Measurements from ENCODE around the gene AHDC1. TPM values are rescaled to one million over a fixed set of nuclear protein-coding genes. Genes with fewer than 3 reads are reported as not detected.

The AHDC1 gene
- total and polyA plus RNA-seq, 10 of the 15 experiments (the other 5 are each of a cell fraction or from before 2014, with no cell fraction given), result 0.21 to 13.0 (median 1.4) TPM

DNA sequence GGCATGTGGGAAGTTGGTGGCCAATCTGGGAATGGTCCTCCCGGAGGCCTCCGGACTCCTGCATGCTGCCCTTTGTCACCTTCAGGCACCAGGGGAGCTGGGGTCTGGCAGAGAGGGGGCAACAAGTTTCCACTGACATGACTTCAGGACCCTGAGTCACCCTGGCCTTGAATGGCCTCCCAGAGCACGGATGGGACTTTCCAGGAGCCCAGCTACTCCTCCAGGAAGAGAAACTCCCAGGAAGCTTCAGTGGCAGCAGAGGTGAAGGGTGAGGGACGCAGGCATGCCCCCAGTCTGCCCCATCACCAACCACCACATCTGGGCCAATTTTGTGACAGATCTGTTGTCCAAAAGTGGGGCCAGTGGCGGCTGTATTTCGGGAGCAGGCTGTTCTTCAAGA is 58.1 kb downstream of the AHDC1 start (continued):
- no peak for TF ChIP-seq NR2C2 (IDR thresholded peaks at IDR 0.05; ENCODE audit: borderline replicate concordance, control insufficient read depth, insufficient read length, low read depth)
- TF ChIP-seq EED (IDR thresholded peaks at IDR 0.05; ENCODE audit: low read depth), result no peak
- TF ChIP-seq, protein P1, sequence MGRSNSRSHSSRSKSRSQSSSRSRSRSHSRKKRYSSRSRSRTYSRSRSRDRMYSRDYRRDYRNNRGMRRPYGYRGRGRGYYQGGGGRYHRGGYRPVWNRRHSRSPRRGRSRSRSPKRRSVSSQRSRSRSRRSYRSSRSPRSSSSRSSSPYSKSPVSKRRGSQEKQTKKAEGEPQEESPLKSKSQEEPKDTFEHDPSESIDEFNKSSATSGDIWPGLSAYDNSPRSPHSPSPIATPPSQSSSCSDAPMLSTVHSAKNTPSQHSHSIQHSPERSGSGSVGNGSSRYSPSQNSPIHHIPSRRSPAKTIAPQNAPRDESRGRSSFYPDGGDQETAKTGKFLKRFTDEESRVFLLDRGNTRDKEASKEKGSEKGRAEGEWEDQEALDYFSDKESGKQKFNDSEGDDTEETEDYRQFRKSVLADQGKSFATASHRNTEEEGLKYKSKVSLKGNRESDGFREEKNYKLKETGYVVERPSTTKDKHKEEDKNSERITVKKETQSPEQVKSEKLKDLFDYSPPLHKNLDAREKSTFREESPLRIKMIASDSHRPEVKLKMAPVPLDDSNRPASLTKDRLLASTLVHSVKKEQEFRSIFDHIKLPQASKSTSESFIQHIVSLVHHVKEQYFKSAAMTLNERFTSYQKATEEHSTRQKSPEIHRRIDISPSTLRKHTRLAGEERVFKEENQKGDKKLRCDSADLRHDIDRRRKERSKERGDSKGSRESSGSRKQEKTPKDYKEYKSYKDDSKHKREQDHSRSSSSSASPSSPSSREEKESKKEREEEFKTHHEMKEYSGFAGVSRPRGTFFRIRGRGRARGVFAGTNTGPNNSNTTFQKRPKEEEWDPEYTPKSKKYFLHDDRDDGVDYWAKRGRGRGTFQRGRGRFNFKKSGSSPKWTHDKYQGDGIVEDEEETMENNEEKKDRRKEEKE (IDR thresholded peaks at IDR 0.05), result no peak
- TF ChIP-seq NR2C1 (IDR thresholded peaks at IDR 0.05), result no peak
- no peak for TF ChIP-seq NR2F1 (conservative IDR thresholded peaks at IDR 0.05)
- no peak for TF ChIP-seq FOXK2 (IDR thresholded peaks at IDR 0.05)
- TF ChIP-seq EZH2 (IDR thresholded peaks at IDR 0.05; ENCODE audit: borderline replicate concordance, control insufficient read depth, low read depth, low read length), result no peak
- TF ChIP-seq POU2F2 (IDR thresholded peaks at IDR 0.05; ENCODE audit: borderline replicate concordance, low read depth, low read length), result no peak
- no peak for TF ChIP-seq SREBF1 (IDR thresholded peaks at IDR 0.05; ENCODE audit: low read length)
- no peak for TF ChIP-seq PML (IDR thresholded peaks at IDR 0.05; ENCODE audit: low read length)

DNA sequence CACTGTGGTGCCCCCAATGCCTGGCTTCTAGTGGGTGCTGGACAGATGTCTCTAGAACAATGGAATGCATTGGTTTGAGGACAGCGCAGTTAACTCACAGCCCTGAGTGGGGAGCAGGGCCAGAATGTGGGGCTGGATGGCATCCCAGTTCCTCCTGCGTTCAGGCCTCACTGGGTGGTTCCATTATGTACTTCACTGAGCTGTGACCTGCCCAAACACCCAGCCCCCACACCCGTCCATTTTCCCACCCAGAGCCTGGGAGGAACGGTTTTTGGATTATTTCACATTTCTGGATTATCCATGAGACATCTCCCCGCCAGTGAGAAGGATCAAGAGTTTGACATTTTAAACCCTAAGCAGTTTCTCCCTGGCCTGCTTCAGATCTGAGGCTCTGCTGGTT is 58.7 kb downstream of the AHDC1 start:
- Histone ChIP-seq H3K4me1 (ENCODE audit: control insufficient read depth, insufficient read depth, low read length) (no peaks in the 10 kb centered on the region), H4K20me1 (ENCODE audit: control insufficient read depth, insufficient read depth) (no peaks in the 10 kb centered on the region), H3K9me3 (replicated peaks; ENCODE audit: control insufficient read depth, insufficient read depth, low read length) (no peaks in the 10 kb centered on the region), H3K27ac (ENCODE audit: control insufficient read depth, insufficient read depth) (no peak overlapping the region), H3K9ac (ENCODE audit: control insufficient read depth, insufficient read depth, low read length) (no peak overlapping the region), H3K4me2 (ENCODE audit: control insufficient read depth, insufficient read depth) (no peak overlapping the region), H3K79me2 (ENCODE audit: control insufficient read depth, insufficient read depth, low read length) (no peaks in the 10 kb centered on the region), H2AFZ (ENCODE audit: control insufficient read depth, low read depth, low read length) (no peak overlapping the region), H3K4me3 (no peak overlapping the region), H3K36me3 (ENCODE audit: control insufficient read depth in 2 of 2, insufficient read depth in 2 of 2, low read length in 1 of 2) (peaks cover 0 to 3% of the 10 kb centered on the region in 2 experiments; a peak in 3 of 4 replicates), H3K27me3 (replicated peaks in 1 of 2; ENCODE audit: control insufficient read depth in 2 of 2, insufficient read depth in 2 of 2, low read length in 1 of 2) (no peaks in the 10 kb centered on the region)
- ChIA-PET RAD21 (ENCODE audit: unreplicated experiment) (no interaction called here), POLR2A (interaction anchor here (0.6 kb wide), 1 partner anchor 55 kb away, joined by 4 read pairs; no protein-coding TSS in a partner anchor), CTCF (interaction anchor here (1.2 kb wide), 1 partner anchor 9 kb away, joined by 4 read pairs; no protein-coding TSS in a partner anchor), SMC1A (ENCODE audit: uncharacterized antibody, unreplicated experiment) (interaction anchor here (0.6 to 1.0 kb wide), 2 partner anchors 43 to 55 kb away, joined by 3 read pairs; no protein-coding TSS in a partner anchor)
- ATAC-seq (no peak), DNase-seq (ENCODE audit: low read depth, low spot score) (no peak), FAIRE-seq (no peak)
- 67% methylated on average over 5 of the region's 5 CpGs for WGBS (ENCODE audit: insufficient coverage, insufficient replicate concordance, low lambda C conversion rate, missing lambda C conversion rate)
- no peak for TF ChIP-seq BCL11A (IDR thresholded peaks at IDR 0.05; ENCODE audit: low read depth, low read length)
- TF ChIP-seq NR2C2 (IDR thresholded peaks at IDR 0.05; ENCODE audit: borderline replicate concordance, control insufficient read depth, insufficient read length, low read depth), result no peak
- TF ChIP-seq BHLHE40 (IDR thresholded peaks at IDR 0.05; ENCODE audit: borderline replicate concordance in 1 of 2, low read depth in 2 of 2, low read length in 1 of 2), result no peak
- no peak for TF ChIP-seq GATAD2B (conservative IDR thresholded peaks at IDR 0.05; ENCODE audit: low read depth)
- no peak for TF ChIP-seq ZNF622 (IDR thresholded peaks at IDR 0.05)
- TF ChIP-seq RAD21 (IDR thresholded peaks at IDR 0.05; ENCODE audit: insufficient read depth, low read depth, low read length), result no peak
- TF ChIP-seq NFYA (IDR thresholded peaks at IDR 0.05; ENCODE audit: borderline replicate concordance, low read depth, low read length), result no peak
- no peak for TF ChIP-seq CBX5 (IDR thresholded peaks at IDR 0.05; ENCODE audit: low read depth)
- TF ChIP-seq, protein P2, sequence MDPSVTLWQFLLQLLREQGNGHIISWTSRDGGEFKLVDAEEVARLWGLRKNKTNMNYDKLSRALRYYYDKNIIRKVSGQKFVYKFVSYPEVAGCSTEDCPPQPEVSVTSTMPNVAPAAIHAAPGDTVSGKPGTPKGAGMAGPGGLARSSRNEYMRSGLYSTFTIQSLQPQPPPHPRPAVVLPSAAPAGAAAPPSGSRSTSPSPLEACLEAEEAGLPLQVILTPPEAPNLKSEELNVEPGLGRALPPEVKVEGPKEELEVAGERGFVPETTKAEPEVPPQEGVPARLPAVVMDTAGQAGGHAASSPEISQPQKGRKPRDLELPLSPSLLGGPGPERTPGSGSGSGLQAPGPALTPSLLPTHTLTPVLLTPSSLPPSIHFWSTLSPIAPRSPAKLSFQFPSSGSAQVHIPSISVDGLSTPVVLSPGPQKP (IDR thresholded peaks at IDR 0.05; ENCODE audit: low read depth, low read length), result no peak
- no peak for TF ChIP-seq SIX5 (IDR thresholded peaks at IDR 0.05; ENCODE audit: low read depth, low read length, severe bottlenecking)
- no peak for TF ChIP-seq CHD1 (IDR thresholded peaks at IDR 0.05; ENCODE audit: low read depth, low read length)
- no peak for TF ChIP-seq SMARCA5 (IDR thresholded peaks at IDR 0.05)
- TF ChIP-seq NR2C1 (IDR thresholded peaks at IDR 0.05), result no peak
- intact Hi-C loops (cut with micrococcal nuclease; ENCODE audit: unreplicated experiment), result no loop called here
- in situ Hi-C loops (cut with MboI), result no loop called here
- BruUV-seq (replicated peaks), result no TSS peak
